GM18870 (cell line): Measurements from ENCODE around the gene ZNF138.
"Not testable (repeated sequence)": the region's sequence is repeated elsewhere in the genome, so short reads cannot be mapped to it uniquely, and the experiment has no call there.

Source experiments
- ATAC-seq: cut with Tn5 transposase; IDR thresholded peaks from one replicate; pipeline ENCODE4 v1.9.1; 2021; ENCODE audit warnings: moderate library complexity; ENCODE audit not compliant: unreplicated experiment

The ZNF138 gene

DNA sequence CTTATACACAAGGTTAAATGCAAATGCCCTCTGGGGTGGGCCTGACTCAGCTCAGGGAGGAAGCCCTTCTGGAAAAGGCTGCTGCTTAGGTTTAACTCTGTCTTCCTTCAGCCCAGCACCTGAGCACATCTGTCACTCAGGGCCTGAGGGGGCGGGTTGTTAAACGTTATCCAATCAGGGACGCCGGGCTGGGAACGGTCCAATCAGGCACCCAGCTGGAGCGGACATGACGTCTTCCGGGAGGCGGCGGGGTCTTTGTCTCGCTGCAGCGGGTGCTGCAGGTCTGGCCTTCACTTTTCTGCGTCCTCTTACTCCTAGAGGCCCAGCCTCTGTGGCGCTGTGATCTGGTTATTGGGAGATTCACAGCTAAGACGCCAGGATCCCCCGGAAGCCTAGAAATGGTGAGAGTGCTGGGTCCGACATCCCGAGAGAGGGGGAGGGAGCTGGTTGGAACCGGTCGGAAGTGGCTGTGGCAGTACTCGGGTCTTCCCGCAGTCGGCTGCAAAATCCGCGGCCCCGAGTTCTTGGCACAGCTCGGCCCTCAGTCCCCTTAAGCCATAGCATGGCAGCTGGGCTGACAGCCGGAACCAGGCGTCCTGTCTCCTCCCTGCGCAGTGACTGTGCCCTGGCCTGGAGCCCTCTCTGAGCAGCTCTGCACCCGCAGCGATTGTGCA, at the start of gene ZNF138:
ZNF138 (plus strand) TSS at position 258 of the 674 bp plus-strand sequence; CDS start at position 399, 141 bp downstream.
- peak; percentile 100 for ATAC-seq

DNA sequence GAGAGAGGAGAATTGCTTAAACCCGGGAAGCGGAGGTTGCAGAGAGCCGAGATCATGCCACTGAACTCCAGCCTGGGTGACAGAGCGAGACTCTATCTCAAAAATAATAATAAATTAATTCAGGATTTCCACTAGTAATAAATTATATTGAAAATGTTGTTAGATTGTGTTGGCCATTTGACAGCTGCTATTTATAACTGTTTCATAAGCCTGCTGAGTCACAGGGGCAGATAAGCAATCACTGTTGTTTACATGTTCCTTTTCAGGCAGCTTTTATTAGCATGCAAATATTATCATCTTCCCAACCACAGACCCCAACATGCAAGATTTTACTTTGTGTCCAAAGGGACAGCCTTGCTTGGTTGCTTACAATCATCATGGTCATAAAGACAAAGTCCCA, 49.5 kb upstream of the ZNF138 start:
- ATAC-seq, result no peak

DNA sequence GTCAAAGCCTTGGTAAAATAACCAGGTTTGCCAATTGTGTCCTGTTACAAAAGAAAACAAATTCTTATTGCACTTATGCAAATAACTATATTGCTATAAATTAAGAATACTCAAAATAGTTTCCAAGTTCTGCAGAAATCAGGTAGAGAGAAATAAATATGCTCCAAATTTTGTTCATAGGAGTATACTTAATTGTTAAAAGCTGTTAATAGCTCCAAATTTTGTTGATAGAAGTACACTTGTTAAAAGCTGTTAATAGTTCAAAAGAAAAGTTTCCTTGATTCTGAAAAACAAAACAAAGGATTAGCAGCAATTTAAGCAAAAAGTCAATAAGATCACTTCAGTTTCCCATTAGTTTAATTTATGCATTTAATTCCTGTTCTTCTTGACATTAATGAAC, 46.4 kb upstream of the ZNF138 start:
- no peak for ATAC-seq

DNA sequence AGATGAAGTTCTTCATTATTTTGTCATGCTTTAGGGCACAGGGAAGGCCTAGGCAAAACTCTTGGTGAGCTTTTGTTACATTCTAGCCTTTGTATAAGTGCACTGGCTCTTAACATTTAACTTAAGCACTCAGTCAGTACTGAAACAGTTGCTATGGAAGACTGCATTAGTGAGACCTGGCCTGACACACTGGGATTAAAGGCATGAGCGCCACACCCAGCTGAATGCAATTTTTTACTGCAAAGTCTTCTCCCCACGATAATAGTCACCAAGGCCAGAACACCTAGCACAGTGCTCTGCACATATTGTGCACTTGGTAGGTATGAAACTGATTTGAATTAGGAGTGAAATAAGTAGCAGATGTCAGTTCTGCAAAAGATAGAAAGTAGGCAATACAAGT, 41.2 kb upstream of the ZNF138 start:
- ATAC-seq, result no peak

DNA sequence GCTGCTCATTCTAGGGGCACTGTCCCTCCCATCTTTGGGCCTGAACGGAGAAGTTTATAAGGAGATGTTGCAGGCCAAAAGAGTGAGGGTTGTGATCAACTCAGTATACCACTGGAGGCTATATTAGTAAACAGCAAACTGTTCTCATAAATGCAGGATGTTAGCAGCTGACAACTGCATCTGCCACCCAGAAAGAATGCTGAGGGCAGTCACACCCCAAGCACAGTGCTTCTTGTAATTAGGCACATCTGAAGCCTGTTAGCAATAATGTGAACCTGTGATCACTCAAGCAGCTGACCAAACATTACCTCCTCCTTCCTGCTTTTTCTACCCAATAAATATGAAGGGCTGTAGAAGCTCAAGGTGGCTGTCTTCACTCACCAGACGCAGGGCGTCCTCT, 38.4 kb upstream of the ZNF138 start:
- ATAC-seq, result no peak

DNA sequence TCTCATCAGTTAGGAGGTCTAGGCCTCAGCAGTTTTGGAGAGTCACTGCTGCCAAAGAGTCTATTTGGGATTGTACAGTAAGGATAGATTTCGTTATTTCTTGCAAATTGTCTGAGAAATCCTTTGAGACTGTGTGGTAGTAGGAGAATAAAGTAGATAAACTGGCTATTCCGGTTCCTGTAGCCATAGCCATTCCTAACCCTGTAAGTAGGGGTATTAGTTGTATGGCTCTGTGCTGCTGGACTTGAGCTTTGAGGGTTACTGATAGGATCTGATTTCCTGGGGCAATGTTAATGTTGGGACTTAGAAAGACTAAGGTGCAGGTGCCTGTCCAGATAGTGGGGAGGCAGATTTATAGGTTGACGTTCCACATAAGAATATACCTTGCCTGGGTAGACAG, 36.1 kb upstream of the ZNF138 start:
- no peak for ATAC-seq

DNA sequence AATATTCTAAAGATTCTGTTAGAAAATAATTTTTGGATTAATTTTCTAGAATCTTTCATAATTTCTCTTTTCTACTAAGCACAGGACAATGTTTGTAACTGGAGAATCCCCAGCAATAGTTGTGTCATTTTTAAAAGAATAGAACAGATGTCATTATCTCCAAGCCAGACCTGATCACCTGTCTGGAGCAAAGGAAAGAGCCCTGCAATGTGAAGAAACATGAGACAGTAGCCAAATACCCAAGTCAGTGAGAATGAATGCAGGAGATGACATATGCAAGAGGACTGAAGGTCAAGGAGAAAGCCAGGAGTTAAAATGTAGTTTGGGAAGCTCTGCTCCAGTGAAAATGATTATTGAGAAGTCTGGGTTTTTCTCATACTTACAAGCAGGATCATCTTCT, 25.4 kb upstream of the ZNF138 start:
- ATAC-seq, result no peak

DNA sequence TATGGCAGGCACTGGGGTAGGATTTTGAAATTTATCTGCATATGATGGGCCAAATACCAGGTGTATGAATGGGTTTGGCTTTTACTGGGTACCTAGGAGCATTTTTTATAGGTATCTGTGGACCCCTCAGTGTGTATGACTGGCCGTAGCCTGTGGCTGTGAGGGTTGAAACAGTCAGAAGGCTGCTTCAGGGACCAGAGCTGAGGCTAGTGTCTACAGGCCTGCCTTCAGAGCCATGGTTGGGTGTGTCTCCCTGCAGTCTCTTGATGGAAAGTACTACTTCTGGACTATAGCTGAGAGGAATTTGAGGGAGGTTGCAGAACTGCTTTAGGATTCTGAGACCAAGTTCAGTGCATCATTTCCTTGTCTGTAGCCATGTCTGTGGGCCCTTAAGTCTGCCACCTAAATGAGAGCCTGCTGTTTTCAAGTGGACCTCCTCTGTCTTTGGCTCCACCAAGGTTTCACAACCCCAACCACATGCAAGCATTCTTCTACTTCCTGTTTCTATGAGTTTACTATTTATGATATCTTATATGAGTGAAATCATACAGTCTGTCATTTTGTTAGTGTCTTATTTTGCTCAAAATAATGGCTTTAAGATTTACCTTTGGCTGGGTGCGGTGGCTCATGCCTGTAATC, 19.9 kb upstream of the ZNF138 start:
- no peak for ATAC-seq

DNA sequence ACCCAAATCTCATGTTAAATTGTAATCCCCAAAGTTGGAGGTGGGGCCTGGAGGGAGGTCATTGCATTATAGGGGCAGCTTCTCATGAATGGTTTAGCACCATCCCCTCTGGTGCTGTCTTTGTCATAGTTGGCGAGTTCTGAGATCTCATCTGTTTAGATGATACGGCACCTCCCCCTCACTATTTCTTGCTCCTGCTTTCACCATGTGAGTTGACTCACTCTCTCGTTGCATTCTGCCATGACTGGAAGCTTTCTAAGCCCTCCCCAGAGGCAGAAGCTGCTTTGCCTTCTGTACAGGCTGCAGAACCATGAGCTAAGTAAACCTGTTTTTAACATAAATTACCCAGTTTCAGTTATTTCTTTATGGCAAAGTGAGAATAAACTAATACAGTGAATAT, 18.9 kb upstream of the ZNF138 start:
- ATAC-seq, result no peak

DNA sequence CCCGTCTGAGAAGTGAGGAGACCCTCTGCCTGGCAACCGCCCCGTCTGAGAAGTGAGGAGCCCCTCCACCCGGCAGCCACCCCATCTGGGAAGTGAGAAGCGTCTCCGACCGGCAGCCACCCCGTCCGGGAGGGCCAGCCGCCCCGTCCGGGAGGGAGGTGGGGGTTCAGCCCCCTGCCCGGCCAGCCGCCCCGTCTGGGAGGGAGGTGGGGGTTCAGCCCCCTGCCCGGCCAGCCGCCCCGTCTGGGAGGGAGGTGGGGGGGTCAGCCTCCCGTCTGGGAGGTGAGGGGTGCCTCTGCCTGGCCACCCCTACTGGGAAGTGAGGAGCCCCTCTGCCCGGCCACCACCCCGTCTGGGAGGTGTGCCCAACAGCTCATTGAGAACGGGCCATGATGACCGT, 9.4 kb upstream of the ZNF138 start:
- not testable (repeated sequence) for ATAC-seq

DNA sequence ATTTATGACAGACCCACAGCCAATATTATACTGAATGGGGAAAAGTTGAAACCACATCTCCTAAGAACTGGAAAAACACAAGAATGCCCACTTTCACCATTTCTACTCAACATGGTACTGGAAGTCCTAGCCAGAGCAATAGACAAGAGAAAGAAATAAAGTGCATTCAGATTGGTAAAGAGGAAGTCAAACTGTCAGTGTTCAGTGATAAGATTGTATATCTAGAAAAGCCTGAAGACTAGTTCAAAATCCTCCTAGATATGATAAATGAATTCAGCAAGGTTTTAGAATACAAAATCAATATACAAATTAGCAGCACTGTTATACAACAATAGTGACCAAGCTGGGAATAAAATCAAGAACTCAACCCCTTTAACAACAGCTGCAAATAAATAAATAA, 6.9 kb upstream of the ZNF138 start:
- no peak for ATAC-seq

DNA sequence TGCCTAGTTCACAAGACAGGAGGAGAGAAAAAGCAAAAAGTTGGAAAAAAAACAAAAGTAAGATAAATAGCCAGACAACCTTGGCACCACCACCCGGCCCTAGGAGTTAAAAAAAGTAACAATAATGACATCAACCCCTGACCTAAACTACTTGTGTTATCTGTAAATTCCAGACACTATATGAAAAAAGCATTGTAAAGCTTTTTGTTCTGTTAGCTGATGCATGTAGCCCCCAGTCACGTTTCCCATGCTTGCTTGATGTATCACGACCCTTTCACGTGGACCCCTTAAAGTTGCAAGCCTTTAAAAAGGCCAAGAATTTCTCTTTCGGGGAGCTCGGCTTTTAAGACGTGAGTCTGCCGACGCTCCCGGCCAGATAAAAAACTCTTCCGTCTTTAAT, 5.0 kb upstream of the ZNF138 start:
- not testable (repeated sequence) for ATAC-seq

DNA sequence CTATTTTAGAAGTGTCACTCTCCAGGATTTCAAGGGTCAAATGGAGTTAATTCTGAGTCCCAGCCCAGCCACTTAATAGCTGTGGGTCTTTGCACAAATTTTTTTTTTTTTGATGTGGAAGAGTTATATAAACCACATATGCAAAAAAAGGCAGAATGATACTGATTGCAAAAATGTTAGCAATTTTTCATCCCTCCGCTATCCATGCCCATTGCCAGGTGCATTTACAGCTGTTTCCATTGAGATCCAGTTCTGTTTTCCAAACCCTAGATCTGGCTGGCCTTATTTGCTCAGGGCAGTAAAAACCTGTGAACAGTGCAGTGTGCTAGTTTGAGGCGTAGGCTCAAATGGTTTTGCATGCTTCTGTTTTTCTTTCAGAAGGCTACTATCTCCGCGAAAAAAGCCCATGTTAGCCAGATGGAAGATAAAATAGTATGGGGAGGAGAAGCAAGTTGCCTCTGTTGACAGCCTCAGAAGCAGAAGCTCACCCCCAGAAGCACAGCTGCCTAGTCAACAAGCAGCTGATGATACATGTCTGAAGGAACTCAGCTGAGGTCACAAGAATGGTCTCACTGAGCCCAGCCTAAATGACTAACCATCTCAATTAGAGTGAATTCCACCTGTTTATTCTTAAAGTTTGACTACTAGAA, 997 bp upstream of the ZNF138 start:
- no peak for ATAC-seq

DNA sequence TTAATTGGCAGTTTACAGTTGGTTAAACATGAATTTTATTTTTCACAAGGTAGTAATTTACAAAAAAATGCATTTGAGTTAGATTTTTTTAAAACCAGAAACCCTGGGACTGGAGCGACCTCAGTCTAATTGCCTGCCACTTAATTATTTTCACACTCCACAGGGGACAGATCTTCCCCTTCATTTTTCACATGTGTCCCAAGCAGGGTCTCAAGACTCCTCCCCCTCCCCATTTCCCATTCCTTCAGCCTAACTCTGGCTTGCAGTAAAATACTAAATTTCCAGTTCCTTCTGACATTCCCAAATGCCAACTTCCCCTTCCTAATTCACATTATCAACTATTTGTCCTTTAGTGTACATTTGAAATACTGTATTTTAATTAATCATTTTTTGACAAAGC, 948 bp downstream of the ZNF138 start:
- no peak for ATAC-seq

DNA sequence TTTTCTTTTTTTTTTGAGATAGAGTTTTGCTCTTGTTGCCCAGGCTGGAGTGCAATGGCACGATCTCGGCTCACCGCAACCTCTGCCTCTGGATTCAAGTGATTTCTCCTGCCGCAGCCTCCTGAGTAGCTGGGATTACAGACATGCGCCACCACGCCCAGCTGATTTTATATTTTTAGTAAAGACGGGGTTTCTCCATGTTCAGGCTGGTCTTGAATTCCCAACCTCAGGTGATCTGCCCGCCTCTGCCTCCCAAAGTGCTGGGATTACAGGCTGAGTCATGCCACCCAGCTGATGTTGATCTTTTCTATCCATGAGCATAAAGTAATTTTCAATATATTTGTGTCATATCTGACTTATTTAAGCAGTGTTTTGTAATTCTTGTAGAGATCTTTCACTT, 4.9 kb downstream of the ZNF138 start:
- ATAC-seq, result not testable (repeated sequence)

DNA sequence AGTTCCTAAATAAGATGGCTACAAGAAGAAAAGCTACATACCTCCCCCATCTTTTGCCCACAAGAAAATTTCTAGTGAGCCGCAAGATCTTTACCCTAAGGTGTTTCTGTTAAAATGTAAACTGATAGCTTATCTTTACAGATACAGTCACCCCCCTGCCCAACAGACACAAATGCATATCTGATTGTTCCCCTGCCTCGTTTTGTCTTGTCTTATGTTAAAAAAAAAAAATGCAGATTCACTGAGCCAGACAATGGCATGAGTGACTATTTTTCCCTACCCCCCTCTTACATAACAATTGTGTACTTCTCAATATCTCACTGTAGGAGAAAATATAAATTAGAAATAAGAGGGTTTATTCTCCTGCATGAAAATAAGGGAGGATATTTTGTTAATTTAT, 8.5 kb downstream of the ZNF138 start:
- ATAC-seq, result no peak

DNA sequence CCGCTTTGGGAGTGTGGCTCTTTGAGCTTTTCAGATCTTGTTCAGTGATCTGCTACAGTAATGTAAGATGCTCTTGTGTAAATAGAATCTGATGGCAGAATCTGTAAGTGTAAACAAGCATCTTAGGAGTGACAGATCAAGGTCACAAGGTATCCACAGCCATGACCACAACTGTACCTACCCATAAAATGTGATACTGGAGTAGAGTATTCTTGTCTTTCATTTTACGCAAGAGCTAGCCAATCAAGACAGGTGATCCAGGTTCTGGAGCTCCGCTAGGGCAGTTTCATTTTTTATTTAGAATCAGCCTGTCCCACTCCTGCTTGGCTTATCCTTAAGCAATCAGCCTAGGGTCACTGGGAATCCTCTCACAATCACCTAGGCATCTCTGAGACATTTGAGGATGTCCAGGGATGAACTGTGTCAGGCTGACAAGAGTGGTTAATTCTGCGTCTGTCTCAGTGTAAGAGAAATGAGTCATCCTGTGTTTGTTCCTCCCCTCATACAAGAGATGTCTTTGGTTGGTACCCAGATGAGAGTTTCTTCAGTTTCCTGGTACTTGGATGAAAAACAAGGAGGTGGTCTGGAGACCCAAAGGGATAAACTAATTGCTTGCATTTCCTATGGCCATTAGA, 13.6 kb downstream of the ZNF138 start:
- no peak for ATAC-seq

DNA sequence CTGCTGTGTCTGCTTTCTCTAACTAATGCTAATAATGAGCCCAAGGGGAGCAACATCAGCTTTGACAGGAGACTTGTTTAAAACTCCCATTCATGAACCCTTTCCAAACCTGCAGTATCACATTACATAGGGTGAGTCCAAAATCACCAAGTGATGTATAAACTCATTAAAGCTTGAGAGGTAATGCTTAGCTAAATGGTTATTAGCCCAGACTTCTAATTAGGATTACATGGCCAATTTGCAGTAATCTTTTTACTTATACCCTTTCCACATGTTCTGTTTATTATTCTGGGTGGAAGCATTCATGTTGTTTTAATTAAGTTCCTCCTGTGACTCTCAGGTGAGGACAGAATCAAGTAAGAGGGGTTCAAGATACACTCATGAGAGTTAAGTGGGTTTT, 17.5 kb downstream of the ZNF138 start:
- no peak for ATAC-seq

DNA sequence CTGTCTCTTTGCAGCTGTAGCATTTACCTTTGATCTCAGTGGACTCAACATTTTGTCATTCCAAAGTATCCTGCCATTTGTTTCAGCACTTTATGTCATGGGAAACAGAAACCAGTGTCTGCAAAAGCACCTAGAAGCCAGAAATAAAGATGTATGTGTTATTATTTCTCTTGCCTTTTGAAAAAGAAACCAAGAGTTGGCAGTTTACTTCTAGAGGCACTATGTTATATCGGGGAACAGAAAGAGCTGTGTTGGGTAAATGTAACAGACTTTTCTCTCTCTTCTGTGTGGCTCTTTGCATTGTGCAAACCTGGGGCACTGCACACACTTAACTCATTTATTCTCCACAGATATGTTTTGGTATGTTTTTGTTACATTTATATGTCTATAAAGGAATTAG, 36.7 kb downstream of the ZNF138 start:
- ATAC-seq, result no peak

DNA sequence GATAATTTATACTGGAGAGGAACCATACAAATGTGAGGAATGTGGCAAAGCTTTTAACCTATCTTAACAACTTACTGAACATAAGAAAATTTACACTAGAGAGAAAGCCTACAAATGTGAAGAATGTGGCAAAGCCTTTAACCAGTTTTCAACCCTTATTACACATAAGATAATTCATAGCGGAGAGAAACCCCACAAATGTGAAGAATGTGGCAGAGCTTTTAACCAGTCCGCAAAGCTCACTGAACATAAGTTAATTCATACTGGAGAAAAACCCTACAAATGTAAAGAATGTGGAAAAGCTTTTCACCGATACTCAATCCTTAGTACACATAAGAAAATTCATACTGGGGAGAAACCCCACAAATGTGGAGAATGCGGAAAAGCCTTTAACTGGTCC, 37.9 kb downstream of the ZNF138 start:
- ATAC-seq, result no peak

DNA sequence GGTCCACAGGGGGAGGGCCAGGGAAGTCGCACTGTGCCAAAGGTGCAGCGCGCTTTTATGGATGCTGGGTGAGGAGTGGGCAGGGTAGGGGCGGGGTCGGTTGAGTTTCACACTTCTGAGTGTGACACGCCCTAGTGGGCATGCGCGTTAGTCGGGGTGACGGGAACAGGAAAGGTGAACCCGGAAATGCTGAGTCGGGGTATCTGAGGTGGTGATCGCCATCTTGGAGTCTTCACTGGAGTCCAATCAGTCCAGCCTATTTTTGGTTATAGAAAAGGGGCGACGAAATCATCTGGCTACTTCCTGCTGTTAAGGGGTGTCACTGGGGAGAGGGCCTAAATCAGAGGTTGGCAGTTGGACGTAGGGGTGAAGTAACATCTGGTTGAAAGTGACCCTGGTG, 40.8 kb downstream of the ZNF138 start:
- ATAC-seq, result no peak

DNA sequence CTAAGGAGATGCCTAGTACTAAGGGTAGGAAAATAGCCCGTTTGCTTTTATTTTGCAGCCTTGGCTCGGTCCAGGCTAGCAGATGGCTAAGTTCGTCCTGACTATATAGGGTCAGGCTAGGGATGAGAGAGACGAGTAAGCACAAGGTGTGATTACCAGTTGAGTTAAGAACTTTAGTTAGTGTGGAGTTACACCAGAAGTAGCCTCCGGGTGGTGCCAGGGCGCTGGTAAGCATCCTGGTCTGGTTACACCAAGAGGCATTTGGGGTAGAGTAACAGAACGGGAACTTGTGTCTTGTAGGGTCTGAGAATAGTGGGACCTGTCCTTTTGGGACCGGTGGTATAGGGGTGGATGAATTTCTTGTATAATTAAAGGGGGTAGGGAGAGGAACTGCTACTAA, 41.6 kb downstream of the ZNF138 start:
- ATAC-seq, result not testable (repeated sequence)
